Measurements from ENCODE around the gene EDN1. TPM values are rescaled to one million over a fixed set of nuclear protein-coding genes. Genes with fewer than 3 reads are reported as not detected.

Gene EDN1
- polyA plus RNA-seq, 1 experiment = 4.0 TPM

DNA sequence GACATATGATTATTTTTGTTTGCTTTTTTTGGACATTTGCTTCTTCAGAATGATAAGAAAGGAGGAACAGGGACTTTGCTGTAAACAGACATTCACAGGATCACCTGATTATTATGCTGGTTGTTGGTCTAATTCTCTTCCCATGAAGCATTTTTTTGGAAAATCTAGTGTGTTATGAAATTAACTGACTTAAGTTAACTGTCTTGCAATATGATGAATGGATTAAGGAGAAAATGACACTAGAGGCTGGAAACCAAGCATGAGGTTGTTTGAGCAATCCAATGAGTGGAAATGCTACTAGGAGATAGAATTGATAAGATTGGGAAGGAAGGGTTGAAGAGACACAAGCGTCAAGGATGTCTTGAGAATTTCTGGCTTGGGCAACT is 13.2 kb upstream of the EDN1 start:
- no peaks in the 10 kb centered on the region for H3K36me3 ChIP-seq (ENCODE audit: control insufficient read depth, insufficient read depth, low read length)
- no peak overlapping the region for H3K4me3 ChIP-seq (ENCODE audit: low read depth, low read length)
- no peaks in the 10 kb centered on the region for H3K27me3 ChIP-seq (ENCODE audit: control insufficient read depth, insufficient read depth, low read length)
- ChIA-PET POLR2A (no interaction called here), CTCF (no interaction called here)
- no peak for DNase-seq (ENCODE audit: low read depth)
- TF ChIP-seq, protein P1, sequence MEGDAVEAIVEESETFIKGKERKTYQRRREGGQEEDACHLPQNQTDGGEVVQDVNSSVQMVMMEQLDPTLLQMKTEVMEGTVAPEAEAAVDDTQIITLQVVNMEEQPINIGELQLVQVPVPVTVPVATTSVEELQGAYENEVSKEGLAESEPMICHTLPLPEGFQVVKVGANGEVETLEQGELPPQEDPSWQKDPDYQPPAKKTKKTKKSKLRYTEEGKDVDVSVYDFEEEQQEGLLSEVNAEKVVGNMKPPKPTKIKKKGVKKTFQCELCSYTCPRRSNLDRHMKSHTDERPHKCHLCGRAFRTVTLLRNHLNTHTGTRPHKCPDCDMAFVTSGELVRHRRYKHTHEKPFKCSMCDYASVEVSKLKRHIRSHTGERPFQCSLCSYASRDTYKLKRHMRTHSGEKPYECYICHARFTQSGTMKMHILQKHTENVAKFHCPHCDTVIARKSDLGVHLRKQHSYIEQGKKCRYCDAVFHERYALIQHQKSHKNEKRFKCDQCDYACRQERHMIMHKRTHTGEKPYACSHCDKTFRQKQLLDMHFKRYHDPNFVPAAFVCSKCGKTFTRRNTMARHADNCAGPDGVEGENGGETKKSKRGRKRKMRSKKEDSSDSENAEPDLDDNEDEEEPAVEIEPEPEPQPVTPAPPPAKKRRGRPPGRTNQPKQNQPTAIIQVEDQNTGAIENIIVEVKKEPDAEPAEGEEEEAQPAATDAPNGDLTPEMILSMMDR (IDR thresholded peaks at IDR 0.05; ENCODE audit: insufficient read depth, low read depth, low read length) = no peak

DNA sequence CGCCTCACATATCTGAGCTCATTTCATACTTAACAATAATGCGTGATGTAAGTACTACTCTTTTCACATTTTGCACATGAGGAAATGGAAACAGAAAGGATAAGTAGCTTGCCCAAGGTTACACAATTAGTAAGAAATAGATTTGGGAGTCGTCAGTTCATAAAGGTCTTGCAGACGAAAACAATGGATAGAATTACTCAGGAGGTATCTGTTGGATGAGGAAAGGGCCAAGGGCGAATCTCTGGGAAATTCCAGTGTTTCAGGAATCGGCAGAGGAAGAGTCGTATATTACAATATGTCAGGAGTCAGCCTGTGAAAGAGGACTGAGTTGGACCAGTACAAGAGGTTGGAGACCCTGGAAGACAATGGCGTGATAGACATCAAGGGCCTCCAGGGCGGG is 12.8 kb upstream of the EDN1 start:
- Histone ChIP-seq H3K4me3 (ENCODE audit: low read depth, low read length) (no peak overlapping the region), H3K27me3 (ENCODE audit: control insufficient read depth, insufficient read depth, low read length) (no peaks in the 10 kb centered on the region), H3K36me3 (ENCODE audit: control insufficient read depth, insufficient read depth, low read length) (no peaks in the 10 kb centered on the region)
- DNase-seq (ENCODE audit: low read depth) = no peak
- ChIA-PET POLR2A (no interaction called here), CTCF (interaction anchor here (0.9 kb wide), 1 partner anchor 12 kb away, joined by 3 read pairs; no protein-coding TSS in a partner anchor)
- TF ChIP-seq, protein P1 (IDR thresholded peaks at IDR 0.05; ENCODE audit: insufficient read depth, low read depth, low read length) = no peak

DNA sequence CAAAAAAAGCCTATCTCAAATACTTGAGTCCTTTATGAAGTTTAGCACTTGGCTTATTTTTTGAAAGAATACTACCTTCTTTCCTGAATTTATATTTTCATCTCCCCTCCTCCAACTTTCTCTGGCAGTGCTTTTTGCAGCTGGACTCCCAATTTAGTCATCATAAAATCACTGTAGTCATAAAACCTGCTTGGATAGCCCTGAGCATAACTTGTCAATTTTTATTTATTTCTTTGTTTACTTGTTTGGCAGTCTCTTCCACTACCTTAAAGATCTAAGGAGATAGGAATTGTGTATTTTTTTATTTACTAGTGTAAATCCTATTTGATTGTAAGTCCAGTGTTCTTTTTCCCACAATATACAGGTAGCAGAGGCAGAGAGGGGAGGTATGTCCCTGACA is 11.2 kb upstream of the EDN1 start:
- DNase-seq (ENCODE audit: low read depth) = no peak
- TF ChIP-seq, protein P1 (IDR thresholded peaks at IDR 0.05; ENCODE audit: insufficient read depth, low read depth, low read length) = no peak
- ChIA-PET CTCF (interaction anchor here (1.2 to 1.5 kb wide), 2 partner anchors 11 to 15 kb away, joined by 5 read pairs; no protein-coding TSS in a partner anchor), POLR2A (no interaction called here)
- H3K36me3 ChIP-seq (ENCODE audit: control insufficient read depth, insufficient read depth, low read length) = no peaks in the 10 kb centered on the region
- no peaks in the 10 kb centered on the region for H3K27me3 ChIP-seq (ENCODE audit: control insufficient read depth, insufficient read depth, low read length)
- H3K4me3 ChIP-seq (ENCODE audit: low read depth, low read length) = no peak overlapping the region

DNA sequence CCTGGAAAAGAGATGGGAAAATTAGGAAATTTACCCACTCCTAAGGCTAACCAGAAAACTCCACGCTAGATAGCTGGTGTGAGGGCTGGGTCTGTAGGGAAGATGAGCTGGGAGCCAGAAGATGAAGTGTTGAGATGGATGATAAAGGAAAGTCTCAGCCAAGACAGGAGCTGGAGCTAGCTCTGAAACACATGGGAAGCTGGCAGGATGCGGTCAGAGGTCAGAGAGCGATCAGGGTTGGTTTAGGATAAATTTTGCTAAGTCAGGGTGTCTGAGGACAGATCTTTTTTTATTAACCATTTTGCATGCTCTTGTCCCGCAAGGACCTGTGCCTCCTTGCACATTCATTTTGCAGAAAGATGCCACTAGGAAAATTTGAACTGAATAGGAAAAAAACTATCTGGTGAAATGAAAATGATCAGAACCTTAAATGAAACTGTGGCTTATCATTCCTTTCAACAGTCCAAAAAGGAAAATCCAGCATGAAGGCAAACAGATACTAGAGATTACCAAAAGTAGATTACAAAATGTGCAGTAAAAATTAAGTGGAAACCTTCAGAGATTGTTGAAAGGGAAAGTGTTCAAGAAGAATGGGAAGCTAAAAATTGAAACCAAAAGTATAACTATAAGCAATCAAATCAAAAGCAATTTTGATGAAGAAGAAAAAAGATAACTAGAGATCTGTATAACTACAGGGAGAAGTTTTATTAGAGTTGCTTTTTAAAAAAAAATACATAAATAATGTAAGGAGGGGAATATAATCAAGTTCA is 10.7 kb upstream of the EDN1 start:
- Histone ChIP-seq H3K36me3 (ENCODE audit: control insufficient read depth, insufficient read depth, low read length) (no peaks in the 10 kb centered on the region), H3K27me3 (ENCODE audit: control insufficient read depth, insufficient read depth, low read length) (no peaks in the 10 kb centered on the region), H3K4me3 (ENCODE audit: low read depth, low read length) (no peak overlapping the region)
- ChIA-PET CTCF (interaction anchor here (1.1 to 1.5 kb wide), 3 partner anchors 9 to 16 kb away, joined by 3 to 5 read pairs (median 5); no protein-coding TSS in a partner anchor), POLR2A (no interaction called here)
- TF ChIP-seq, protein P1 (IDR thresholded peaks at IDR 0.05; ENCODE audit: insufficient read depth, low read depth, low read length) = no peak
- no peak for DNase-seq (ENCODE audit: low read depth)

DNA sequence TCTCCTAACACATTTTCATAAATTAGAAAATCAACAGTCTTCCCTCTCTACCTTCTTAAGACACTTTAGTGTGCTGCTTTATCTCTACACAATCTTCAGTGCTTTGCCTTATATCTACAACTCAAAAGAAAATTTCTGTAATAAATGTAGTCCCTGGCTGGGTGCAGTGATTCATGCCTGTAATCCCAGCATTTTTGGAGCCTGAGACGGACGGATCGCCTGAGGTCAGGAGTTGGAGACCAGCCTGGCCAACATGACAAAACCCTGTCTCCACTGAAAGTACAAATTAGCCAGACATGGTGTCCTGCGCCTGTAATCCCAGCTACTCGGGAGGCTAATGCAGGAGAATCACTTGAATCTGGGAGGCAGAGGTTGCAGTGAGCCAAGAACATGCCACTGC is 9.7 kb upstream of the EDN1 start:
- no peak for DNase-seq (ENCODE audit: low read depth)

More for the DNA sequence above, 9.7 kb upstream of the EDN1 start:
- no peak overlapping the region for H3K4me3 ChIP-seq (ENCODE audit: low read depth, low read length)
- H3K36me3 ChIP-seq (ENCODE audit: control insufficient read depth, insufficient read depth, low read length) = no peaks in the 10 kb centered on the region
- H3K27me3 ChIP-seq (ENCODE audit: control insufficient read depth, insufficient read depth, low read length) = no peaks in the 10 kb centered on the region
- ChIA-PET CTCF (interaction anchor here (1.0 to 1.8 kb wide), 4 partner anchors 8 to 627 kb away, joined by 3 to 8 read pairs (median 4); partner anchors contain the start of gene EDN1), POLR2A (no interaction called here)
- TF ChIP-seq, protein P1 (IDR thresholded peaks at IDR 0.05; ENCODE audit: insufficient read depth, low read depth, low read length) = no peak

Measured in BJ (cell line).